Mucosa of gallbladder (tissue), 1 donor: Measurements from ENCODE around the gene RP9. TPM values are rescaled to one million over a fixed set of nuclear protein-coding genes. Genes with fewer than 3 reads are reported as not detected.
A peak's percentile ranks its signal among the peaks of the same experiment; 100 is the strongest.

ENCODE experiments used
- DNase-seq: peaks from one replicate; pipeline ENCODE4 v3.0.0-alpha.2; 2020; ENCODE audit warnings: low spot score
- total RNA-seq: library from RNA; stranded (reverse); gene quantifications from one replicate; pipeline ENCODE4 v1.2.1, GENCODE V29; 2021
- donor health status: DM: no; HTN: no; CAD: no.

The RP9 gene
- total RNA-seq, 1 donor from 2014 or later, result 9.2 TPM

- DNase-seq, result peak; percentile 94
These were observed 46.3 kb downstream of the RP9 start for GRCh38 chr7:33062782-33063443.

GRCh38 chr7:33062023-33062781 is 47.0 kb downstream of the RP9 start, which contains the start of gene NT5C3A:
Gene NT5C3A, minus strand, starts transcription at chr7:33062776. Its CDS starts 71 bp downstream, at chr7:33062705.
- DNase-seq, result peak; percentile 33

GRCh38 chr7:33061282-33061937 is 47.8 kb downstream of the RP9 start:
- no peak for DNase-seq

- DNase-seq, result no peak
These were observed 49.6 kb downstream of the RP9 start for GRCh38 chr7:33059635-33060034.

GRCh38 chr7:33055158-33055557 is 54.0 kb downstream of the RP9 start:
- DNase-seq, result no peak

- no peak for DNase-seq
These were observed 54.8 kb downstream of the RP9 start for GRCh38 chr7:33054261-33054964.

- DNase-seq, result no peak
These were observed 55.5 kb downstream of the RP9 start for GRCh38 chr7:33053721-33054120.

- DNase-seq, result peak; percentile 52
These were observed 58.5 kb downstream of the RP9 start for GRCh38 chr7:33050535-33051318.

GRCh38 chr7:33048704-33049103 is 60.5 kb downstream of the RP9 start:
- no peak for DNase-seq

GRCh38 chr7:33048257-33048656 is 60.9 kb downstream of the RP9 start:
- DNase-seq, result no peak

GRCh38 chr7:33044986-33045385 is 64.2 kb downstream of the RP9 start:
- no peak for DNase-seq

Other genes with a start within 250 kb of the RP9 start
- 24.7 TPM for gene KBTBD2, start 217.6 kb downstream of the RP9 start, total RNA-seq
- 116 TPM for gene FKBP9, start 152.0 kb downstream of the RP9 start, total RNA-seq
- 45.6 TPM for gene NT5C3A, start 46.6 kb downstream of the RP9 start, total RNA-seq
- gene BBS9, start 20.2 kb upstream of the RP9 start, total RNA-seq, result 24.3 TPM